ENCODE measurements around the gene MMRN2. TPM values are rescaled to one million over a fixed set of nuclear protein-coding genes. Genes with fewer than 3 reads are reported as not detected.

MMRN2 gene
- total RNA-seq, 1 donor from 2014 or later = 0.17 TPM

DNA sequence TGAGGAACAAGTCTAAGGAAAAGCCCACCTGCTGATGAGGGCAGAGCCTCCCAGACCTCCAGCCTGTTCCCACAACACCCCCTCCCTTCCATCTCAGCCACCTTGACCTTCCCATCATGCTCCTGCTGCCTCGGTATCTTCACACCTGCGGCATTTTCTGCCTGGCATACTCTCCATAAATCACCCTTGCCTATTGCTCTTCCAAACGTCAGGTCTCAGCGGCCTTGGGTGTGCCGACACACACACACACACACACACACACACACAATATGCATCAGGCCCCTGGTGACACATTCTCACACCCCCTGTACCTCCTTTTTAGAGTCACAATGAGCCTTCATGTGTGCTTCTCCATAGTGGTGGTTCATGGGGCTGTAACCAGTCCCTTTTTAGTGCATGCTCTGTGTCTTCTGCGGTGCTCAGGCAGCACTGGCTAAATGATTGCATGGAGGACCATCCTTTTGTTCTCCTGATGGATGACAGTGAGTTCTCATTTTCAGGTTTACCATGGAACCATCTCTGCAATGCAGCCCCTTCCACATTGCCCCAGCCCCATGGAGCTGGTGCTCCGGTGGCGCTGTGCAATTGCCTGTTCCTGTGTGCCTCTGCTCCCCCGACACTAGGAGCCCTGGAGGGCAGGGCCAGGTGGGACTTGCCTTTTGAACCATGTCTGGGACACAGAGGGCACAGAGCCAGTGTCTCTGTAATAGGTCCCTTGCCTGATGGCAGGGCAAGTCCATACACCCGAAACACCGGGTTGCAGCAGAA is 15.4 kb upstream of the MMRN2 start:
- TF ChIP-seq, protein P1, sequence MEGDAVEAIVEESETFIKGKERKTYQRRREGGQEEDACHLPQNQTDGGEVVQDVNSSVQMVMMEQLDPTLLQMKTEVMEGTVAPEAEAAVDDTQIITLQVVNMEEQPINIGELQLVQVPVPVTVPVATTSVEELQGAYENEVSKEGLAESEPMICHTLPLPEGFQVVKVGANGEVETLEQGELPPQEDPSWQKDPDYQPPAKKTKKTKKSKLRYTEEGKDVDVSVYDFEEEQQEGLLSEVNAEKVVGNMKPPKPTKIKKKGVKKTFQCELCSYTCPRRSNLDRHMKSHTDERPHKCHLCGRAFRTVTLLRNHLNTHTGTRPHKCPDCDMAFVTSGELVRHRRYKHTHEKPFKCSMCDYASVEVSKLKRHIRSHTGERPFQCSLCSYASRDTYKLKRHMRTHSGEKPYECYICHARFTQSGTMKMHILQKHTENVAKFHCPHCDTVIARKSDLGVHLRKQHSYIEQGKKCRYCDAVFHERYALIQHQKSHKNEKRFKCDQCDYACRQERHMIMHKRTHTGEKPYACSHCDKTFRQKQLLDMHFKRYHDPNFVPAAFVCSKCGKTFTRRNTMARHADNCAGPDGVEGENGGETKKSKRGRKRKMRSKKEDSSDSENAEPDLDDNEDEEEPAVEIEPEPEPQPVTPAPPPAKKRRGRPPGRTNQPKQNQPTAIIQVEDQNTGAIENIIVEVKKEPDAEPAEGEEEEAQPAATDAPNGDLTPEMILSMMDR (conservative IDR thresholded peaks at IDR 0.05; ENCODE audit: low read depth, low read length) = no peak
- H3K4me3 ChIP-seq (ENCODE audit: low read depth, low read length) = no peak overlapping the region
- no peak for DNase-seq (ENCODE audit: low read depth)

DNA sequence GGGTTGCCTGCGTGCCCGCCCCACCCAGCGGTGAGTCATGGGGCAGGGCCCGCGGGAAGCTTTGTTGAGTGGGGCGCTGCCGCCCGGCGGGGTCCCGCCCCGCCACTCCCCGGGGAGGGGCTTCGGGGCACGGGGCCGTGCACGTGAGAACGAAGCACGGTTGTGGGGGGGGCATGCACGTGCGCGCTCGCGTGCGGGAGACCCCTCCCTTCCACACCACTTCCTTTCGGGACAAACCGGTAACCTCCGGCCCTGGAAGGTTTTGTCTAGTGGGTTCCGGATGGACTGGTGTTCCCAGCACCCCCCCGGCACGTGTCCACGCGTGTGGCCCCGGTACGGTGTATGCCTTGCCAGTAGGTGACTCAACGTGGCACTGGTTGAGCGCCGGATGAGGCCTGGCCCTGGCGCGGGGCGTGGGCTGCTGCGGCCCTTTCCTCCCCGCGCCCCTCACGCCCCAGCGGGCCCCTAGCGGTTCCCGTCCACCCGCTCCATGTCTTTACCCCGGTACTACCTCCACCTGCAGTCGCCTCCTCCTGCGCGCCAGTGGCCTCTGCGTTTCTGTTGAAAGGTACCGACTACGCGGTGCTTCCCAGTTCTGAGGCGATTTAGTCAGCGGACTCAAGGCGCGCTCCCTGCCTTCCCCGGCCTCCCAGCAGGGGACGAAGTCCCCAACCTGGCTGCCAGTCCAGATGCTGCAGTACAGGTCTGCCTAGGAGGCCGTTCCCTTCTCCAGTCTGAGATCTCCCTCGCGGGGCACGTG is 14.0 kb upstream of the MMRN2 start:
- TF ChIP-seq, protein P1 (conservative IDR thresholded peaks at IDR 0.05; ENCODE audit: low read depth, low read length) = peak; percentile 22
- no peak for DNase-seq (ENCODE audit: low read depth)
- peak overlapping the region; percentile 73 for H3K4me3 ChIP-seq (ENCODE audit: low read depth, low read length)

DNA sequence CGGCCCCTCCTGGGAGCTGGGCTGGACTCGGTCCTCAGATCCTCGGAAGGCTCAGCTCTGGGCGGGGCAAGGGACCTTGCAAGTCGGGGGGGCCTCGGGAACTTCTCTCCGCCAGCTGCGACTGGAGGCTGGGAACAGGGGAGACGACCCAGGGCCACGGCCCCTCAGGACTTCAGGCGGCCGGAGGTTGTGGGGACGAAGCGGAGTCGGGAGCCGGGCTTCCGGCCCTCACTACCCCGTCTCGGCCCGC is 13.5 kb upstream of the MMRN2 start:
- TF ChIP-seq, protein P1 (conservative IDR thresholded peaks at IDR 0.05; ENCODE audit: low read depth, low read length) = no peak
- peak overlapping the region; percentile 73 for H3K4me3 ChIP-seq (ENCODE audit: low read depth, low read length)
- no peak for DNase-seq (ENCODE audit: low read depth)

DNA sequence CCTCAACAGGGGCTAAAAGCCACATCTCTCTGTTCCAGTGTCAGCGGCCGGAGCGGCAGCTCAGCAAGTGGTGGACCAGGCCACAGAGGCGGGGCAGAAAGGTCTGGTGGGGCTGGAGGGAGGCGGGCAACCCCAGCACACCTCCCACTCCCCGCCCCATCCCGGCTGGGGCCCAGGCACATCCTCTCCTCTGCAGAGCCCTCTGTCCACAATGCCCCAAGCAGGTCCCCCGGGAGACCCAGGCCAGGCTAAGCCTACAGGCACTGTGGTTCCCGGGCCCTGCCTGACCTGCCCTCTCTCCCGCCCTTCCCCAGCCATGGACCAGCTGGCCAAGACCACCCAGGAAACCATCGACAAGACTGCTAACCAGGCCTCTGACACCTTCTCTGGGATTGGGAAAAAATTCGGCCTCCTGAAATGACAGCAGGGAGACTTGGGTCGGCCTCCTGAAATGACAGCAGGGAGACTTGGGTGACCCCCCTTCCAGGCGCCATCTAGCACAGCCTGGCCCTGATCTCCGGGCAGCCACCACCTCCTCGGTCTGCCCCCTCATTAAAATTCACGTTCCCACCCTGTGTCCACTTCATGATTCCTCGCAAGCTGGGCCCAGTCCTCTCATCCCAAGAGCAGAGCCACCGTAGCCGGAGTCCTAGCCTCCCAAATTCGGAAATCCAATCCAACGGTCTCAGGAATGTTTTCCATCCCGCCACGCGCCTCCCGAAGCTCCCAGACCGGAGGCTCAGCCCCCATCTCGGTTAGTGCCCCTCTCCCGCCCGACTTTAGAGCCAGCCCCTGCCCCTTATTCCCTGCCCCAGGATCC is 13.0 kb upstream of the MMRN2 start:
- DNase-seq (ENCODE audit: low read depth) = no peak
- TF ChIP-seq, protein P1 (conservative IDR thresholded peaks at IDR 0.05; ENCODE audit: low read depth, low read length) = no peak
- peak overlapping the region; percentile 73 for H3K4me3 ChIP-seq (ENCODE audit: low read depth, low read length)

DNA sequence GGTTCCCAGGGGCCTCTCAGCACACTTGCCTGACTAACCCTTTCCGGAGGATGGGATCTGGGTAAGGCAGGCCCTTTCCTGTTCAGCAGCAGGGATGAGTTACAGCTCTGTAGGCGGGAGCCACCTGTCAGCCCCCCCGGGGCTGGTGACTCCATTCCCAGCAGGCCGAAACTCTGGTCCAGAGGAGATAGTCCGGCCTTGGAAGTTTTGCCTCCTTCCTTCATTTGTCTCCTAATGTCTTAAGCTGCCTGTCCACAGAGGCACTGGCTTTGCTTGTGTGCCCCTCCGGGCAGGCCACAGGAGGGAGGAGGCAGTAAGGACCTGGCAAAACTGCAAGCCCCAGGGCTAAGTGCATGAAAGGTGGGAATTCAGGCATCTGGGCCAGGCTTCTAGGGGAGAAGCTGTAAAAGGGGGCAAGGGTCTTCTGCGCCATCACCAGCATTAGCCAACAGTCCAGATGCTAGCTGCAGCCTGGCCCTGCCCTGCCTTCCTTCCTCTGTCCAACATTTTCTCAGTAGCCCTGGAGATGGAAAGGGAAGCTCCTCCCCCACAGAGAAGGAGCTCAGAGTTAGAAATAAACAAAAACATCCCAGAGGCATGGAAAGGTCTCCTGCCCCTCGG is 12.1 kb upstream of the MMRN2 start:
- DNase-seq (ENCODE audit: low read depth) = no peak
- TF ChIP-seq, protein P1 (conservative IDR thresholded peaks at IDR 0.05; ENCODE audit: low read depth, low read length) = no peak
- peak overlapping the region; percentile 73 for H3K4me3 ChIP-seq (ENCODE audit: low read depth, low read length)

DNA sequence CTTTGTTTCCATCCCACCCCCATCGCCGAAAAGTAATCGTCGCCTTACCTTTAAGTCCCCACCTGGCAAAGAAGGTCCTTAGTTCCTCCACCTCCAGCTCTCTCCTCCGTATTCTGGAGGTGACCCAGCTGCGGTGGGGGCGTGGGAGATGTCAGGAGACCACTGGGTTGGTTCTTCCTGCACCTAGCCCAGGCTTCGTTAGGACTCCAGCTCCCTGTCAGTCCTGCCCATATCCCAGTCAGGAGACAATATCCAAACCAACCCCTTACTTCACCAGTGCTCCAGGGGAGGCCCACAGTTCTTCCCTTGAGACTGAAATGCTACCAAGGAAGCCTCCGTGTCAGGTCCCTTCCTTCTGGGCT is 11.6 kb upstream of the MMRN2 start:
- no peak for DNase-seq (ENCODE audit: low read depth)
- TF ChIP-seq, protein P1 (conservative IDR thresholded peaks at IDR 0.05; ENCODE audit: low read depth, low read length) = no peak
- H3K4me3 ChIP-seq (ENCODE audit: low read depth, low read length) = peak overlapping the region; percentile 73

Measured in epithelial cell of proximal tubule (primary cell).